ENCODE measurements around the gene C9orf43. TPM values are rescaled to one million over a fixed set of nuclear protein-coding genes. Genes with fewer than 3 reads are reported as not detected.

C9orf43 gene
- total RNA-seq, 1 donor from 2014 or later = 1.3 TPM

DNA sequence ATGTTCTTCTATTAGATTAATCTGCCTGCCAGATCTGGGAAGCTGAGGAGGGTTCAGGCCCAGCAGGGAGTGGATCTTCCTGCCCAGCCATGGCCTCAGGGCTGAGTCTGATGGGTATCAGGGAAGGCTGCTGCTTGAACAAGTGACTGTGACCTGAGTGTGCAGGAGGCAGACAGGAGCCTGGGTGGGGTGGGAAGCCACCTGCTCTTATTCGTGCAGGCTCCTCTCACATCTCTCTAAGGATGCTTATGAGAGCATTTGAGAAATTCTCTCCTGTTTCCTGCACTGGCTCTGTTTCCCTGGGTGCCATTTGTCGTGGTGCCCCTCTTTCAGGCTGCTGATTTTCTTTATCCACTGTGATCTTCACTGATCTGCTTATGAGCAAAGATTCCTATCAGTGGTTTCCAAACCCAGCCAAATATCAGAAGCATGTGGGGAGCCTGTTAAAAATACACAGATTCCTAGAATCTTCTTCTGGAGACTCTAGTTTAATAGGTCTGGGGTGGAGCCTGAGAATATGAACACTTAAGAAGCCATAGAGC is 55.1 kb downstream of the C9orf43 start:
- DNase-seq (ENCODE audit: low spot score) = no peak
- peak overlapping the region; percentile 80 for H3K4me3 Mint-ChIP-seq
- no peak overlapping the region for H3K27ac Mint-ChIP-seq
- H4K20me1 ChIP-seq (ENCODE audit: low read depth) = no peaks in the 10 kb centered on the region
- H3K27me3 Mint-ChIP-seq (ENCODE audit: insufficient read depth, low read depth) = peaks cover 12% of the 10 kb centered on the region
- H3K4me3 ChIP-seq = no peak overlapping the region
- TF ChIP-seq EZH2phosphoT487 (IDR thresholded peaks at IDR 0.05) (no peak), EZH2 (IDR thresholded peaks at IDR 0.05) (no peak)
- TF ChIP-seq, protein P1, sequence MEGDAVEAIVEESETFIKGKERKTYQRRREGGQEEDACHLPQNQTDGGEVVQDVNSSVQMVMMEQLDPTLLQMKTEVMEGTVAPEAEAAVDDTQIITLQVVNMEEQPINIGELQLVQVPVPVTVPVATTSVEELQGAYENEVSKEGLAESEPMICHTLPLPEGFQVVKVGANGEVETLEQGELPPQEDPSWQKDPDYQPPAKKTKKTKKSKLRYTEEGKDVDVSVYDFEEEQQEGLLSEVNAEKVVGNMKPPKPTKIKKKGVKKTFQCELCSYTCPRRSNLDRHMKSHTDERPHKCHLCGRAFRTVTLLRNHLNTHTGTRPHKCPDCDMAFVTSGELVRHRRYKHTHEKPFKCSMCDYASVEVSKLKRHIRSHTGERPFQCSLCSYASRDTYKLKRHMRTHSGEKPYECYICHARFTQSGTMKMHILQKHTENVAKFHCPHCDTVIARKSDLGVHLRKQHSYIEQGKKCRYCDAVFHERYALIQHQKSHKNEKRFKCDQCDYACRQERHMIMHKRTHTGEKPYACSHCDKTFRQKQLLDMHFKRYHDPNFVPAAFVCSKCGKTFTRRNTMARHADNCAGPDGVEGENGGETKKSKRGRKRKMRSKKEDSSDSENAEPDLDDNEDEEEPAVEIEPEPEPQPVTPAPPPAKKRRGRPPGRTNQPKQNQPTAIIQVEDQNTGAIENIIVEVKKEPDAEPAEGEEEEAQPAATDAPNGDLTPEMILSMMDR (IDR thresholded peaks at IDR 0.05) = no peak
- peaks cover 10% of the 10 kb centered on the region for H3F3A ChIP-seq (ENCODE audit: low read depth)
- H3K27me3 ChIP-seq = peaks cover 33% of the 10 kb centered on the region
- no peaks in the 10 kb centered on the region for H3K9me3 ChIP-seq (ENCODE audit: low read depth)
- H3K27ac ChIP-seq = no peak overlapping the region
- H3K4me1 ChIP-seq = peaks cover 20% of the 10 kb centered on the region
- no peak overlapping the region for H3K4me2 ChIP-seq
- H3K9ac ChIP-seq = no peak overlapping the region
- H3K36me3 ChIP-seq = no peaks in the 10 kb centered on the region
- peaks cover 39% of the 10 kb centered on the region for H3K4me1 Mint-ChIP-seq
- peaks cover 4% of the 10 kb centered on the region for H3K36me3 Mint-ChIP-seq
- H2AFZ ChIP-seq (replicated peaks) = no peak overlapping the region
- H3K79me2 ChIP-seq (ENCODE audit: low read depth) = no peaks in the 10 kb centered on the region
- H3K9me3 Mint-ChIP-seq = peaks cover 13% of the 10 kb centered on the region

DNA sequence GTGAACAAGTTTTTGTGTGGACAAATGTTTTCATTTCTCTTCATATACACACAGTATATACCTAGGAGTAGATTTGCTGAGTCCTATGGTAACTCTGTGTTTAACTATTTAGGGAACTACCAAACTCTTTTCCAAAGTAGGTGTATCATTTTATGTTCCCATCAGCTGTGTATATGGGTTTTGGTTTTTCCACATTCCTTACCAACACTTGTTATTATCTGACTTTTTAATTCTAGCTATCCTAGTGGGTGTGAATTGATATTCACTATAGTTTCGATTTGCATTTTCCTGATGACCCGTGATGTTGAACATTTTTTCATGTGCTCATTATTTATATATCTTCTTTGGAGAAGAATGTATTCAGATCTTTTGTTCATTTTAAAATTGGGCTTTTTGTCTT is 56.6 kb downstream of the C9orf43 start:
- Histone ChIP-seq H4K20me1 (ENCODE audit: low read depth) (no peaks in the 10 kb centered on the region), H3K4me2 (no peak overlapping the region), H3K79me2 (ENCODE audit: low read depth) (no peaks in the 10 kb centered on the region), H3K36me3 (no peaks in the 10 kb centered on the region), H3K27me3 (peaks cover 25% of the 10 kb centered on the region), H3K27ac (no peak overlapping the region), H3K9ac (no peak overlapping the region), H3F3A (ENCODE audit: low read depth) (peaks cover 10% of the 10 kb centered on the region), H3K4me1 (peaks cover 31% of the 10 kb centered on the region), H2AFZ (replicated peaks) (no peak overlapping the region), H3K4me3 (no peak overlapping the region), H3K9me3 (ENCODE audit: low read depth) (no peaks in the 10 kb centered on the region)
- no peak for TF ChIP-seq EZH2phosphoT487 (IDR thresholded peaks at IDR 0.05)
- TF ChIP-seq EZH2 (IDR thresholded peaks at IDR 0.05) = no peak
- TF ChIP-seq, protein P1 (IDR thresholded peaks at IDR 0.05) = no peak
- no peak overlapping the region for H3K27ac Mint-ChIP-seq
- H3K9me3 Mint-ChIP-seq = peaks cover 13% of the 10 kb centered on the region
- peaks cover 43% of the 10 kb centered on the region for H3K4me1 Mint-ChIP-seq
- DNase-seq (ENCODE audit: low spot score) = no peak
- no peak overlapping the region for H3K4me3 Mint-ChIP-seq
- H3K36me3 Mint-ChIP-seq = peaks cover 5% of the 10 kb centered on the region
- H3K27me3 Mint-ChIP-seq (ENCODE audit: insufficient read depth, low read depth) = peaks cover 12% of the 10 kb centered on the region

DNA sequence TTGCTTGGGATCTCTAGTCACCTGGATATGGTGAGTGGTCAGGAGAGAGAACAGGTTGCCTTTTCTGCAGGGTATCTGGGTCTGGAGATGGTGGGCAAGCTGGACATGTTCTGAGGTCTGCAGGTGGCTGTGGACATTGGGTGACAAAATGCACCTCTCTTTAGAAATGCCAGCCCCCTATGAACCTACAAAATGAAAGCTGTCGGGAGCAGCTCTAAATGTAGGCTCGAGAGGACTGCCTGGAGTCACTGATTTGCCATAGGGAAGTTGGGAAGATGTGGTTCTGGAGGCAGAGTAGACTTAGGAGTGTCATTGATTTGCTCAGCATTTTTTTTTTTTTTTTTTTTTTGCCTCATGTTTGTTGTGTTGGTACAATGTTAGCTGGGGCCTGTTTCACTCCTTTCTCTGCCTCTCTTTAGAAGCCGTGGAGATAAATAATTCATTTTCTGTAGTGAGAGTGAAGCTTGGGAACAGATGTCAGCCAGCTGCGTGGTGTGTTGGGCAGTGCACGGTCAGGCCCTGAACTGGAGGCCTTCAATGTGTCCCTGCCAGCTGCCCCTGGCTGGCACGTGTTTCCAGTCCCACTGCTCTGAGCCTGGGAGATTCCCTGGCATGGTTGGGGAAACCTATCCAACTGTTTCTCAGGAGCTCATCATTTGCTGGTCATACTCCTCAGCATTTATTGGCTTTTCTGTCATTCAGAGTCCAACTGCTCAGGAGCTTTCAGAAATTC is 58.3 kb downstream of the C9orf43 start:
- Histone ChIP-seq H3K9ac (no peak overlapping the region), H3K4me1 (peaks cover 24% of the 10 kb centered on the region), H3K36me3 (no peaks in the 10 kb centered on the region), H3K79me2 (ENCODE audit: low read depth) (no peaks in the 10 kb centered on the region), H2AFZ (replicated peaks) (no peak overlapping the region), H4K20me1 (ENCODE audit: low read depth) (no peaks in the 10 kb centered on the region), H3K4me3 (no peak overlapping the region), H3K27ac (no peak overlapping the region), H3K4me2 (no peak overlapping the region), H3K27me3 (peaks cover 11% of the 10 kb centered on the region), H3K9me3 (ENCODE audit: low read depth) (no peaks in the 10 kb centered on the region), H3F3A (ENCODE audit: low read depth) (peaks cover 10% of the 10 kb centered on the region)
- H3K27me3 Mint-ChIP-seq (ENCODE audit: insufficient read depth, low read depth) = peaks cover 10% of the 10 kb centered on the region
- peaks cover 40% of the 10 kb centered on the region for H3K4me1 Mint-ChIP-seq
- no peak for DNase-seq (ENCODE audit: low spot score)
- peaks cover 7% of the 10 kb centered on the region for H3K36me3 Mint-ChIP-seq
- H3K9me3 Mint-ChIP-seq = peaks cover 16% of the 10 kb centered on the region
- H3K4me3 Mint-ChIP-seq = no peak overlapping the region
- no peak for TF ChIP-seq EZH2 (IDR thresholded peaks at IDR 0.05)
- TF ChIP-seq, protein P1 (IDR thresholded peaks at IDR 0.05) = no peak
- TF ChIP-seq EZH2phosphoT487 (IDR thresholded peaks at IDR 0.05) = no peak
- H3K27ac Mint-ChIP-seq = no peak overlapping the region
